GM23248 (cell line): ENCODE results near the gene NOL4L. TPM values are rescaled to one million over a fixed set of nuclear protein-coding genes. Genes with fewer than 3 reads are reported as not detected.
A peak's percentile ranks its signal among the peaks of the same experiment; 100 is the strongest.

Source experiments
- DNase-seq: peaks from one replicate; pipeline ENCODE4 v3.0.0-alpha.2; 2015
- H2AFZ ChIP-seq: fragments of 200-600 bp; sonication (generic); 2 replicates; pipeline ENCODE4 v1.6.1; 2016; ENCODE audit warnings: antibody characterized with exemption
- H3F3A ChIP-seq: fragments of 200-600 bp; sonication (generic); 2 replicates; pipeline ENCODE4 v1.6.1; 2016; ENCODE audit warnings: mild to moderate bottlenecking, antibody characterized with exemption, mixed run types; ENCODE audit not compliant: insufficient read depth
- H3K27ac ChIP-seq: fragments of 200-600 bp; sonication (generic); 2 replicates; pipeline ENCODE4 v1.5.1; 2016; ENCODE audit warnings: mild to moderate bottlenecking
- H3K27me3 ChIP-seq: fragments of 200-600 bp; sonication (generic); replicated peaks from 2 replicates; pipeline ENCODE4 v1.6.1; 2016; ENCODE audit warnings: mild to moderate bottlenecking; ENCODE audit not compliant: insufficient read depth
- H3K36me3 ChIP-seq: fragments of 200-600 bp; sonication (generic); 2 replicates; pipeline ENCODE4 v1.6.1; 2016; ENCODE audit warnings: low read depth, mild to moderate bottlenecking
- H3K4me1 ChIP-seq: fragments of 200-600 bp; sonication (generic); 2 replicates; pipeline ENCODE4 v1.6.1; 2016; ENCODE audit warnings: mild to moderate bottlenecking; ENCODE audit not compliant: insufficient read depth
- H3K4me2 ChIP-seq: fragments of 200-600 bp; sonication (generic); one replicate; pipeline ENCODE4 v1.6.1; 2016; ENCODE audit warnings: mild to moderate bottlenecking; ENCODE audit not compliant: unreplicated experiment
- H3K4me3 ChIP-seq: fragments of 200-600 bp; sonication (generic); 2 replicates; pipeline ENCODE4 v1.5.1; 2016; ENCODE audit warnings: mild to moderate bottlenecking
- H3K79me2 ChIP-seq: fragments of 200-600 bp; sonication (generic); 2 replicates; pipeline ENCODE4 v1.6.1; 2016; ENCODE audit warnings: mild to moderate bottlenecking; ENCODE audit not compliant: insufficient read depth
- H3K9ac ChIP-seq: fragments of 200-600 bp; sonication (generic); 2 replicates; pipeline ENCODE4 v1.6.1; 2016; ENCODE audit warnings: mild to moderate bottlenecking
- H3K9me2 ChIP-seq: fragments of 200-600 bp; sonication (generic); 2 replicates; pipeline ENCODE4 v1.6.1; 2016; ENCODE audit warnings: mixed run types, mild to moderate bottlenecking, moderate library complexity; ENCODE audit not compliant: insufficient read depth
- H3K9me3 ChIP-seq: fragments of 200-600 bp; sonication (generic); one replicate; pipeline ENCODE4 v1.6.1; 2017; ENCODE audit warnings: low read depth
- H4K20me1 ChIP-seq: fragments of 200-600 bp; sonication (generic); 2 replicates; pipeline ENCODE4 v1.6.0; 2016; ENCODE audit not compliant: insufficient read depth
- EZH2 ChIP-seq: fragments of 200-600 bp; sonication (generic); IDR thresholded peaks from 2 replicates; pipeline ENCODE4 v1.6.1; 2018; ENCODE audit warnings: antibody characterized with exemption, mild to moderate bottlenecking; ENCODE audit not compliant: insufficient read depth, poor library complexity, severe bottlenecking
- EZH2phosphoT487 ChIP-seq: fragments of 200-600 bp; sonication (generic); IDR thresholded peaks from 2 replicates; pipeline ENCODE4 v1.6.1; 2018; ENCODE audit warnings: antibody characterized with exemption, moderate library complexity, mild to moderate bottlenecking, low read depth; ENCODE audit not compliant: insufficient read depth
- WGBS, 2 experiments: methylation state at CpG; one replicate each; pipeline ENCODE4 v1.1.6; 2015 to 2017; ENCODE audit warnings: low lambda C conversion rate in 2 of 2, low coverage in 1 of 2; ENCODE audit errors: missing lambda C conversion rate in 2 of 2; 5-methylcytosine and 5-hydroxymethylcytosine counted together
- in situ Hi-C: fragments of 300-500 bp; cut with MboI; formaldehyde crosslinking; loops from 2 replicates; pipeline ENCODE4 v1.15.0; 2020
- polyA plus RNA-seq: library from polyadenylated mRNA; unstranded; fragments of >200 nt; fragmentation: Nextera tagmentation; extraction: Ambion mirVana; gene quantifications from 2 replicates; pipeline ENCODE4 v1.2.1, GENCODE V29; 2016
- total RNA-seq: library from RNA; depleted of rRNA; stranded (reverse); fragments of >200 nt; shearing (Covaris generic); gene quantifications from 2 replicates; pipeline ENCODE4 v1.2.3, GENCODE V29; 2014

NOL4L gene
- total and polyA plus RNA-seq, 2 experiments from 2014 or later: 5.2 to 7.9 TPM

DNA sequence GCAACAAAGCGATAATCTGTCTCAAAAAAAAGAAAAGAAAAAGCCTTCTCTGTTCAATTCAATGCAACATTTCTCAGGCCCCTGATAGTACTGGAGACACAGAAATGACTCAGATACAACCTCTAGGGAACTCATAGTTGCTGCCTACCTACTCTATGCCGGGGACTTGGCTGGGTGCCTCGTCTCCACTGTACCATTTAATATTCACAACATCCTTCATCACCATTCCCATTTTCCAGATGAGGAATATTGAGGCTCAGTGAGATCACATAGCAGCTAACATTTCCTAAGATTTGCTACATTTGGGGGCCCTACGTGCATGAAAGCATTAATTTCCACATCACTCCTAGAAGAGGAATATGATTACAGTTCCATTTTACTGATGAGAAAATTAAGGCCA, 7.5 kb downstream of the NOL4L start:
- no peaks in the 10 kb centered on the region for H4K20me1 ChIP-seq
- no peaks in the 10 kb centered on the region for H3K36me3 ChIP-seq
- H2AFZ ChIP-seq: no peak overlapping the region
- DNase-seq: peak; percentile 53
- H3K79me2 ChIP-seq: no peaks in the 10 kb centered on the region; the same call in 1 of the 2 replicates
- H3K27ac ChIP-seq: no peak overlapping the region
- H3K4me1 ChIP-seq: peaks cover 8% of the 10 kb centered on the region; the same call in 1 of the 2 replicates
- in situ Hi-C loops: no loop called here
- H3K9ac ChIP-seq: no peak overlapping the region
- H3K9me2 ChIP-seq: no peaks in the 10 kb centered on the region
- no peak overlapping the region for H3K4me3 ChIP-seq
- TF ChIP-seq EZH2: no peak
- no peak for TF ChIP-seq EZH2phosphoT487
- H3K9me3 ChIP-seq: no peaks in the 10 kb centered on the region
- WGBS, 2 experiments: 60 to 71% methylated on average over 4 of the region's 4 CpGs
- no peaks in the 10 kb centered on the region for H3K27me3 ChIP-seq
- H3K4me2 ChIP-seq: no peak overlapping the region
- H3F3A ChIP-seq: no peaks in the 10 kb centered on the region

DNA sequence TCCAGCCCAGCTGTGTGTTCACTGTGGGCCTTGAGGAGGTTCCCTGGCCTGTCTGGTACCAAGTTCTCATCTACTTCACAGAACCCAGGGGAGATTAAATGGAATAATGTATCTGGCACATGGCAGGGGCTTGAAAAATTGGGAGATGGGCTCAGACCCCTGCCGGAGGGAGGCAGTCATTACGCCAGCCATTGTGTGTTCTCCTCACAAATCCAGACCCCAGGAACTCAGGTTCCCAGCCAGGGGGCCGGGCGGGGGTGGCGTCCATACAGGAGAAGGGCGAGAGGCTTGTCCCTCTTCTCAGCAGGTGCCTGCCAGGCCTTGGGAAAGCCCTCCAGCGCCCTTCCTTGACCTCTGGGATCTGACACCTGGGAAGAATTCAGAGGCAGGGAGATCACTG, 8.1 kb downstream of the NOL4L start:
- H3K9ac ChIP-seq: no peak overlapping the region
- no peak for DNase-seq
- H3K36me3 ChIP-seq: no peaks in the 10 kb centered on the region
- H3K27me3 ChIP-seq: no peaks in the 10 kb centered on the region
- H3K4me1 ChIP-seq: peaks cover 8% of the 10 kb centered on the region; the same call in 1 of the 2 replicates
- H4K20me1 ChIP-seq: no peaks in the 10 kb centered on the region
- H3K27ac ChIP-seq: no peak overlapping the region
- no peak overlapping the region for H2AFZ ChIP-seq
- TF ChIP-seq EZH2: no peak
- TF ChIP-seq EZH2phosphoT487: no peak
- WGBS, 2 experiments: 92% methylated on average over 7 of the region's 7 CpGs
- H3K79me2 ChIP-seq: no peaks in the 10 kb centered on the region; the same call in 1 of the 2 replicates
- H3F3A ChIP-seq: no peaks in the 10 kb centered on the region
- H3K9me3 ChIP-seq: no peaks in the 10 kb centered on the region
- in situ Hi-C loops: no loop called here
- H3K4me3 ChIP-seq: no peak overlapping the region
- no peak overlapping the region for H3K4me2 ChIP-seq
- no peaks in the 10 kb centered on the region for H3K9me2 ChIP-seq

DNA sequence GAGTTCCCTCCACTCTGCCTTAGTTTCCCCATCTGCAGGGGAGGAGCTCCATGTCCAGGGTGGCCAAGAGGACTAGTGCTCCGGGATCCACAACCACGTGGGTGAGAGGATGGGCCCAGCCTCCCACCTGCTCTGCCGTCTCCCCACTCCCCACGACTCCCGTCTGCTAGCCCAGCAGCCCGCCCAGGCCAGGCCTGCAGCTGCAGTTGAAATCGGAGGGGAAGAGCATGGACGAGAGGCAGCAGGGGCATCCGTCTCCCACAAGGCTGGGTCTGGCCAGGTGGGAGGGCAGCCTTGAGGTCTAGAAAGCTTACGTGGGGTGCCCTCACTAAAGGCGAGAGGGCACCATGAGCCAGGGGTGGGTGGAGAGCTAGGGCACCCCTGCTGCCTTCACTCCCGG, 8.6 kb downstream of the NOL4L start:
- H3K27ac ChIP-seq: no peak overlapping the region
- no peak overlapping the region for H3K4me3 ChIP-seq
- H3K27me3 ChIP-seq: no peaks in the 10 kb centered on the region
- in situ Hi-C loops: no loop called here
- H3K36me3 ChIP-seq: no peaks in the 10 kb centered on the region
- no peak for DNase-seq
- H3F3A ChIP-seq: no peaks in the 10 kb centered on the region
- no peaks in the 10 kb centered on the region for H3K9me3 ChIP-seq
- TF ChIP-seq EZH2 (no peak), EZH2phosphoT487 (no peak)
- no peak overlapping the region for H2AFZ ChIP-seq
- WGBS, 2 experiments: 84% methylated on average over 11 to 12 of the region's 12 CpGs
- no peaks in the 10 kb centered on the region for H4K20me1 ChIP-seq
- no peak overlapping the region for H3K4me2 ChIP-seq
- no peaks in the 10 kb centered on the region; the same call in 1 of the 2 replicates for H3K79me2 ChIP-seq
- no peaks in the 10 kb centered on the region for H3K9me2 ChIP-seq
- H3K4me1 ChIP-seq: peaks cover 8% of the 10 kb centered on the region; the same call in 1 of the 2 replicates
- no peak overlapping the region for H3K9ac ChIP-seq

DNA sequence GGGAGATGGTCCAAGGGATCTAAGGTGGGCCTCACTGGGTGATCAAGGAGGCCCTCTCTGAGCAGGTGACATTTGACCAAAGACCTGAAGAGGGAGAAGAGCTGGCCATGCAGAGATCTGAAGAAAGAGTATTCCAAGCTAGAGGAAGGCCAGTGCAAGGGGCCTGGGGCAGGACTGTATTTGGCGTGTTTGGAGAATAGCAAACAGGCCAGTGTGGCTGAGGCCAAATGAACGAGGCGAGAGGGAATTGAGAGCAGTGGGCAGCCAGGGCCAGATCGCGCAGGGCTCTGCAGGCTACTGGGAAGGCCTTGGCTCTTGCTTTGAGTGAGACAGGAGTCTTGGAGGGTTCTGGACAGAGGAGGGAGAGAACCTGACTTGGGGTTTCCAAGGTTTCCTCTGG, 9.3 kb downstream of the NOL4L start:
- H3K4me1 ChIP-seq: peaks cover 8% of the 10 kb centered on the region; the same call in 1 of the 2 replicates
- no peaks in the 10 kb centered on the region for H4K20me1 ChIP-seq
- H3K9ac ChIP-seq: no peak overlapping the region
- no peaks in the 10 kb centered on the region for H3F3A ChIP-seq
- H3K9me2 ChIP-seq: no peaks in the 10 kb centered on the region
- no peak overlapping the region for H2AFZ ChIP-seq
- H3K79me2 ChIP-seq: no peaks in the 10 kb centered on the region; the same call in 1 of the 2 replicates
- in situ Hi-C loops: no loop called here
- H3K36me3 ChIP-seq: no peaks in the 10 kb centered on the region
- 81 to 87% methylated on average over 5 of the region's 5 CpGs for WGBS, 2 experiments
- no peak overlapping the region for H3K4me3 ChIP-seq
- H3K4me2 ChIP-seq: no peak overlapping the region
- TF ChIP-seq EZH2 (no peak), EZH2phosphoT487 (no peak)
- DNase-seq: no peak
- H3K9me3 ChIP-seq: no peaks in the 10 kb centered on the region
- no peak overlapping the region for H3K27ac ChIP-seq
- H3K27me3 ChIP-seq: no peaks in the 10 kb centered on the region

DNA sequence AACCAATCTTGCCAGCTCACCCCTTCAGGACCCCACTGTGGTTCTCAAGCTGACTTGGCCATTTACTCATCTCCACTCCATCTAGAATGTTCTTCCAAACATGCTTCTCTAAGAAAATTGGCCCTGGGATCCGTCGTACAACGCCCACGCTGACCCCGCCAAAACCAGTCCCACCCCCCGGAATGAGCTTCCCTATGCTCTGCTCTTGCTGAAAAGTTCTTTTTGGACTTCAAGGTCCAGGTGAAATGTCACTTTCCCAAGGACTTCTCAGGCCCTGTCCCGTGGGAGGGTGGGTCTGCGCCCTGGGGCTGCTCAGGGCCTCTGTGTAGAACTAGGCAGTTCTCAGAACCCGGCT, 9.9 kb downstream of the NOL4L start:
- Histone ChIP-seq H3K4me2 (no peak overlapping the region), H4K20me1 (no peaks in the 10 kb centered on the region), H3K9ac (no peak overlapping the region), H2AFZ (no peak overlapping the region), H3K4me1 (peaks cover 13% of the 10 kb centered on the region), H3K36me3 (no peaks in the 10 kb centered on the region), H3K9me2 (no peaks in the 10 kb centered on the region), H3K9me3 (no peaks in the 10 kb centered on the region), H3F3A (no peaks in the 10 kb centered on the region), H3K4me3 (no peak overlapping the region), H3K27ac (no peak overlapping the region), H3K27me3 (no peaks in the 10 kb centered on the region), H3K79me2 (no peaks in the 10 kb centered on the region; the same call in 1 of the 2 replicates)
- in situ Hi-C loops: no loop called here
- 68 to 69% methylated on average over 9 of the region's 9 CpGs for WGBS, 2 experiments
- no peak for TF ChIP-seq EZH2
- TF ChIP-seq EZH2phosphoT487: no peak
- peak; percentile 38 for DNase-seq
